GM19455 (cell line): ENCODE results near the gene F2RL3.

Source experiments
- ATAC-seq: cut with Tn5 transposase; IDR thresholded peaks from one replicate; pipeline ENCODE4 v1.9.1; 2021; ENCODE audit not compliant: unreplicated experiment

Gene F2RL3

GRCh38 chr19:16892868-16893685 is 4.3 kb downstream of the F2RL3 start:
- ATAC-seq, result no peak

- no peak for ATAC-seq
These were observed 4.8 kb downstream of the F2RL3 start for GRCh38 chr19:16893686-16893989.

GRCh38 chr19:16894080-16894479 is 5.3 kb downstream of the F2RL3 start:
- ATAC-seq, result no peak

- ATAC-seq, result no peak
These were observed 6.8 kb downstream of the F2RL3 start for GRCh38 chr19:16895467-16896145.

GRCh38 chr19:16896146-16897028 is 7.6 kb downstream of the F2RL3 start:
- ATAC-seq, result no peak

- ATAC-seq, result peak; percentile 42
These were observed 8.4 kb downstream of the F2RL3 start for GRCh38 chr19:16897029-16897855.

GRCh38 chr19:16897856-16898161 is 9.0 kb downstream of the F2RL3 start:
- ATAC-seq, result no peak

- ATAC-seq, result no peak
These were observed 9.7 kb downstream of the F2RL3 start for GRCh38 chr19:16898361-16899015.

- ATAC-seq, result no peak
These were observed 10.8 kb downstream of the F2RL3 start for GRCh38 chr19:16899566-16900075.

GRCh38 chr19:16901491-16902175 is 12.8 kb downstream of the F2RL3 start:
- ATAC-seq, result no peak

- ATAC-seq, result no peak
These were observed 13.7 kb downstream of the F2RL3 start for GRCh38 chr19:16902545-16902944.

- ATAC-seq, result no peak
These were observed 14.5 kb downstream of the F2RL3 start for GRCh38 chr19:16903347-16903746.

- ATAC-seq, result no peak
These were observed 15.8 kb downstream of the F2RL3 start for GRCh38 chr19:16904599-16904998.

GRCh38 chr19:16908759-16909158 is 20.0 kb downstream of the F2RL3 start:
- no peak for ATAC-seq

GRCh38 chr19:16911046-16911445 is 22.2 kb downstream of the F2RL3 start:
- ATAC-seq, result no peak

GRCh38 chr19:16912780-16913179 is 24.0 kb downstream of the F2RL3 start:
- ATAC-seq, result no peak

- ATAC-seq, result no peak
These were observed 25.6 kb downstream of the F2RL3 start for GRCh38 chr19:16914421-16914820.

GRCh38 chr19:16915135-16915534 is 26.3 kb downstream of the F2RL3 start:
- no peak for ATAC-seq

- ATAC-seq, result no peak
These were observed 26.9 kb downstream of the F2RL3 start for GRCh38 chr19:16915734-16916133.

GRCh38 chr19:16917401-16917800 is 28.6 kb downstream of the F2RL3 start:
- no peak for ATAC-seq
